RWPE2 (cell line): ENCODE results near the gene FER.
"Not testable (repeated sequence)": the region's sequence is repeated elsewhere in the genome, so short reads cannot be mapped to it uniquely, and the experiment has no call there.

Experiments
- ATAC-seq: fragments of 200-7000 bp; cut with Tn5 transposase; 3 replicates; pipeline ENCODE4 v1.9.1; 2021; ENCODE audit warnings: low read depth
- DNase-seq: peaks from one replicate; pipeline ENCODE4 v3.0.0-alpha.2; 2020; ENCODE audit warnings: low spot score
- H3K27ac ChIP-seq: fragments of 450-650 bp; 2 replicates; pipeline ENCODE4 v1.5.1; 2017; ENCODE audit warnings: mild to moderate bottlenecking; ENCODE audit not compliant: poor library complexity, severe bottlenecking
- H3K27me3 ChIP-seq: fragments of 250-450 bp; sonication (Bioruptor Pico); 2 replicates; pipeline ENCODE4 v1.5.1; 2021; ENCODE audit warnings: mild to moderate bottlenecking, moderate library complexity; ENCODE audit not compliant: insufficient read depth, poor library complexity, severe bottlenecking
- H3K36me3 ChIP-seq: fragments of 250-450 bp; sonication (Bioruptor Pico); 2 replicates; pipeline ENCODE4 v1.5.1; 2020; ENCODE audit warnings: low read depth, mild to moderate bottlenecking, moderate library complexity
- H3K4me1 ChIP-seq: fragments of 250-450 bp; sonication (Bioruptor Pico); 2 replicates; pipeline ENCODE4 v1.5.1; 2021; ENCODE audit warnings: mild to moderate bottlenecking, moderate library complexity; ENCODE audit not compliant: insufficient read depth, poor library complexity, severe bottlenecking
- H3K4me3 ChIP-seq: fragments of 250-450 bp; sonication (Bioruptor Pico); 2 replicates; pipeline ENCODE4 v1.5.1; 2021; ENCODE audit warnings: mild to moderate bottlenecking, moderate library complexity; ENCODE audit not compliant: severe bottlenecking
- H3K9me3 ChIP-seq: fragments of 250-450 bp; sonication (Bioruptor Pico); 2 replicates; pipeline ENCODE4 v1.5.1; 2021; ENCODE audit warnings: mild to moderate bottlenecking, moderate library complexity; ENCODE audit not compliant: severe bottlenecking
- TF ChIP-seq, protein P1 (sequence below): fragments of 450-650 bp; IDR thresholded peaks from one replicate; pipeline ENCODE4 v1.5.1; 2017; ENCODE audit warnings: mild to moderate bottlenecking, moderate library complexity; ENCODE audit not compliant: poor library complexity, severe bottlenecking

FER gene

DNA sequence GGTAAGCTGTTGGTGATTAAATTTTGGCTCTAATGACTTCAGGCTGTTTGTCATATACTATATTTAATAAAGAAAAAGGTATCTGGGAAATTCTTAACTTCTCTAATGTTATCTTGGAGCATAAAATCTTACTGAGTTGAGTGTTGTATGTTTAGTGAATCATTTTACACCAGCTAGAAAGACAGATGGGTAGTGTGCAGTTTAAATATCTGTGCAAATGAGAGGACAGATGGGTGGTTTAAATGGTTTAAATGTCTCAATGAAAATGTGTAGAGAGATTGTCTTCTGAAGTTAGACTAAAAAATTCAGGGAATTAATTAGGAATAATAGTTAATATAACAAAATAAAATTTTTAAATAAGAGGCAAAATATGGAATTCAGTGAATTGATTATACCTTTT is 114.5 kb downstream of the FER start:
- H3K9me3 ChIP-seq, result peaks cover 2% of the 10 kb centered on the region
- H3K4me3 ChIP-seq, result no peak overlapping the region
- ATAC-seq (no peak), DNase-seq (no peak)
- peaks cover 23% of the 10 kb centered on the region for H3K36me3 ChIP-seq
- TF ChIP-seq, protein P1, sequence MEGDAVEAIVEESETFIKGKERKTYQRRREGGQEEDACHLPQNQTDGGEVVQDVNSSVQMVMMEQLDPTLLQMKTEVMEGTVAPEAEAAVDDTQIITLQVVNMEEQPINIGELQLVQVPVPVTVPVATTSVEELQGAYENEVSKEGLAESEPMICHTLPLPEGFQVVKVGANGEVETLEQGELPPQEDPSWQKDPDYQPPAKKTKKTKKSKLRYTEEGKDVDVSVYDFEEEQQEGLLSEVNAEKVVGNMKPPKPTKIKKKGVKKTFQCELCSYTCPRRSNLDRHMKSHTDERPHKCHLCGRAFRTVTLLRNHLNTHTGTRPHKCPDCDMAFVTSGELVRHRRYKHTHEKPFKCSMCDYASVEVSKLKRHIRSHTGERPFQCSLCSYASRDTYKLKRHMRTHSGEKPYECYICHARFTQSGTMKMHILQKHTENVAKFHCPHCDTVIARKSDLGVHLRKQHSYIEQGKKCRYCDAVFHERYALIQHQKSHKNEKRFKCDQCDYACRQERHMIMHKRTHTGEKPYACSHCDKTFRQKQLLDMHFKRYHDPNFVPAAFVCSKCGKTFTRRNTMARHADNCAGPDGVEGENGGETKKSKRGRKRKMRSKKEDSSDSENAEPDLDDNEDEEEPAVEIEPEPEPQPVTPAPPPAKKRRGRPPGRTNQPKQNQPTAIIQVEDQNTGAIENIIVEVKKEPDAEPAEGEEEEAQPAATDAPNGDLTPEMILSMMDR, result no peak
- H3K27me3 ChIP-seq, result no peaks in the 10 kb centered on the region
- no peak overlapping the region for H3K27ac ChIP-seq
- peaks cover 12% of the 10 kb centered on the region for H3K4me1 ChIP-seq

DNA sequence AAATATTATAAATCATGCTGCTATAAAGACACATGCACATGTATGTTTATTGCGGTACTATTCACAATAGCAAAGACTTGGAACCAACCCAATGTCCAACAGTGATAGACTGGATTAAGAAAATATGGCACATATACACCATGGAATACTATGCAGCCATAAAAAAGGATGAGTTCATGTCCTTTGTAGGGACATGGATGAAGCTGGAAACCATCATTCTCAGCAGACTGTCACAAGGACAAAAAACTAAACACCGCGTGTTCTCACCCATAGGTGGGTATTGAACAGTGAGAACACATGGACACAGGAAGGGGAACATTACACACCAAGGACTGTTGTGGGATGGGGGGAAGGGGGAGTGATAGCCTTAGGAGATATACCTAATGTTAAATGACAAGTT is 118.4 kb downstream of the FER start:
- not testable (repeated sequence) for DNase-seq, H3K4me3 ChIP-seq, H3K9me3 ChIP-seq, H3K27ac ChIP-seq, H3K27me3 ChIP-seq, ATAC-seq, H3K4me1 ChIP-seq
- H3K36me3 ChIP-seq, result peaks cover 35% of the 10 kb centered on the region

DNA sequence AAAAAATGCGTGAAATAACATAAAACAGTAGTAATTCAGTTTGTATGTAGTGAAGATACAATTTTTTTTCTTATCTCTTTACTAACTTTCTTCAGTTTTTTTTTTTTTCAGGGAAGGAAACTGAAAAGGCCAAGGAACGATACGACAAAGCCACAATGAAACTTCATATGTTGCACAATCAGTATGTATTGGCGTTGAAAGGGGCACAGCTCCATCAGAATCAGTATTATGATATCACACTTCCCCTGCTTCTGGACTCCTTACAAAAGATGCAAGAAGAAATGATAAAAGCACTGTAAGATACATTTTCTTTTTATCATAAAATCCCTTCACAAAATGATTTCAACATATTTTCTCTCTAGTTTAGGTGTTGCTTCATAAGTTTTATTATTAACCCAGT is 120.0 kb downstream of the FER start:
- DNase-seq, result no peak
- Histone ChIP-seq H3K27ac (no peak overlapping the region), H3K9me3 (no peaks in the 10 kb centered on the region), H3K4me1 (peaks cover 8% of the 10 kb centered on the region), H3K27me3 (no peaks in the 10 kb centered on the region), H3K4me3 (no peak overlapping the region), H3K36me3 (peaks cover 45% of the 10 kb centered on the region)
- ATAC-seq, result no peak
- TF ChIP-seq, protein P1, result no peak

DNA sequence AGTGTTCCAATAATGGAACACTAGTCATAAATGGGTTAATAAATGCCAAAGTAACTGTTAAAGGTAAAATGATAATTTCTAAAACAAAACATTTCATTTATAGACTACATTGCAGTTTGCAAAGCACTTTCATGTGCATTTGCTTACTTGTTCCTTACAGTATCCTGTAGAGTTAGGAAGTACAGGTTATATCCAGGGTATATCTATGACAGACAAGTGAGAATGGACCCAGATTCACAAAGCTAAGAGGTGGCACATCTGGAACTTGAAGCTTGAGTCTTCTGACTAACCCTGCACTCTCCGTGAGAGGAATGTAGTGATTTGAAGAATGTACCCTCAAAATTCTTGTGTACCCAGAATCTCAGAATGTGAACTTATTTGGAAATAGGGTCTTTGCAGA is 121.4 kb downstream of the FER start:
- H3K27ac ChIP-seq, result no peak overlapping the region
- no peaks in the 10 kb centered on the region for H3K27me3 ChIP-seq
- peaks cover 16% of the 10 kb centered on the region for H3K4me1 ChIP-seq
- TF ChIP-seq, protein P1, result no peak
- H3K4me3 ChIP-seq, result no peak overlapping the region
- no peak for ATAC-seq
- DNase-seq, result no peak
- H3K9me3 ChIP-seq, result no peaks in the 10 kb centered on the region
- H3K36me3 ChIP-seq, result peaks cover 38% of the 10 kb centered on the region

DNA sequence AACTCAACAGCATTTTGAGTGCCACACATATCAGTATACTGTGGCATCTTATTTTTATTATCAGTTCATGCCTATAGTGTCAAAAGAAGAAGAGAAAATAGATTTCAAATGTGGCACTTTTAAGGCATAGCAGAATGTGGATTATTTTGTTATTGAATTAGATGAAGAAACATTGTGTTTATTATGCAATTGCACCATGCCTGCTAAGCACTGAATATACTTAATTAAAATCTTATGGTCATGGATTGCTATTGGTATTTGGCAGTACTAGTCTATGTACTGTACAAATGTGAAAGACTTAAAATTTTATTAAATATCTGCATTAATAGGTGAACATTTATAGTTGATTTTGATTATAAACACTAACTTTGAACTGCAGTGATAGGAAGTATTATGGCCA is 128.8 kb downstream of the FER start:
- TF ChIP-seq, protein P1, result no peak
- Histone ChIP-seq H3K36me3 (peaks cover 10% of the 10 kb centered on the region), H3K27ac (no peak overlapping the region), H3K4me1 (peaks cover 16% of the 10 kb centered on the region), H3K4me3 (no peak overlapping the region), H3K27me3 (no peaks in the 10 kb centered on the region), H3K9me3 (no peaks in the 10 kb centered on the region)
- ATAC-seq (no peak), DNase-seq (no peak)
